IMR-90 (cell line): ENCODE results near the gene CBL. TPM values are rescaled to one million over a fixed set of nuclear protein-coding genes. Genes with fewer than 3 reads are reported as not detected.

Experiments
- ATAC-seq: fragments of 200-7000 bp; cut with Tn5 transposase; 2 replicates; pipeline ENCODE4 v1.9.1; 2020; ENCODE audit warnings: low read depth, mild to moderate bottlenecking, moderate library complexity
- BruUV-seq: library from RNA; stranded (reverse); fragments of 400-500 nt; replicated peaks from 2 replicates; lab custom pipeline; 2021; lab: Mats Ljungman, UMichigan
- CTCF ChIA-PET: fragments of 300-600 bp; formaldehyde crosslinking; extraction: SDS; loops from one replicate; lab custom pipeline; 2021; ENCODE audit warnings: antibody characterized with exemption; lab: Yijun Ruan, JAX
- POLR2A ChIA-PET: fragments of 300-600 bp; sonication (Branson Sonifier 250); formaldehyde crosslinking; loops from one replicate; lab custom pipeline; 2022; ENCODE audit warnings: antibody characterized with exemption; ENCODE audit not compliant: unreplicated experiment; lab: Charles Lee
- DNase-seq: peaks from one replicate; pipeline ENCODE4 v3.0.0; 2013
- H2AFZ ChIP-seq: replicated peaks from 2 replicates; pipeline ENCODE3; 2013; ENCODE audit warnings: low read length, mild to moderate bottlenecking; ENCODE audit not compliant: poor library complexity
- H2AK5ac ChIP-seq: 2 replicates; pipeline ENCODE4 v1.6.1; 2013; ENCODE audit warnings: low read depth, low read length, inconsistent platforms
- H2AK9ac ChIP-seq: replicated peaks from 2 replicates; pipeline ENCODE3; 2013; ENCODE audit warnings: mild to moderate bottlenecking, low read depth, low read length, moderate library complexity; ENCODE audit not compliant: poor library complexity
- H2BK120ac ChIP-seq: 2 replicates; pipeline ENCODE4 v1.6.1; 2013; ENCODE audit warnings: low read depth, low read length, inconsistent platforms
- H2BK15ac ChIP-seq: 3 replicates; pipeline ENCODE4 v1.6.1; 2013; ENCODE audit warnings: low read depth, low read length, inconsistent platforms
- H2BK20ac ChIP-seq: 2 replicates; pipeline ENCODE4 v1.6.1; 2013; ENCODE audit warnings: low read depth, mild to moderate bottlenecking, inconsistent platforms, low read length, moderate library complexity
- H2BK5ac ChIP-seq: 2 replicates; pipeline ENCODE4 v1.6.1; 2013; ENCODE audit warnings: mild to moderate bottlenecking, low read depth, low read length, inconsistent platforms; ENCODE audit not compliant: poor library complexity, severe bottlenecking
- H3K14ac ChIP-seq: replicated peaks from 2 replicates; pipeline ENCODE4 v1.6.1; 2013; ENCODE audit warnings: low read depth, low read length, inconsistent platforms
- H3K18ac ChIP-seq: 2 replicates; pipeline ENCODE4 v1.6.1; 2013; ENCODE audit warnings: low read depth, low read length, control low read depth
- H3K23ac ChIP-seq: 2 replicates; pipeline ENCODE4 v1.6.1; 2013; ENCODE audit warnings: low read depth, low read length, inconsistent platforms
- H3K27ac ChIP-seq: 2 replicates; pipeline ENCODE4 v1.5.1; 2013; ENCODE audit warnings: mild to moderate bottlenecking, control low read depth, low read length; ENCODE audit not compliant: insufficient read depth
- H3K27me3 ChIP-seq: 2 replicates; pipeline ENCODE4 v1.6.1; 2013; ENCODE audit warnings: low read length; ENCODE audit not compliant: control insufficient read depth, insufficient read depth
- H3K36me3 ChIP-seq: 2 replicates; pipeline ENCODE4 v1.6.1; 2013; ENCODE audit warnings: low read length, mixed read lengths; ENCODE audit not compliant: control insufficient read depth, insufficient read depth
- H3K4ac ChIP-seq: 2 replicates; pipeline ENCODE4 v1.6.1; 2013; ENCODE audit warnings: low read depth, low read length, inconsistent platforms
- H3K4me1 ChIP-seq: 2 replicates; pipeline ENCODE4 v1.6.1; 2013; ENCODE audit warnings: low read length, mixed read lengths; ENCODE audit not compliant: control insufficient read depth, insufficient read depth
- H3K4me2 ChIP-seq: 2 replicates; pipeline ENCODE4 v1.6.1; 2013; ENCODE audit warnings: low read depth, mild to moderate bottlenecking, control low read depth, low read length, moderate library complexity
- H3K4me3 ChIP-seq: 2 replicates; pipeline ENCODE4 v1.5.1; 2013; ENCODE audit warnings: low read depth, mild to moderate bottlenecking, control low read depth, low read length, moderate library complexity; ENCODE audit not compliant: insufficient read depth
- H3K56ac ChIP-seq: 2 replicates; pipeline ENCODE4 v1.6.1; 2013; ENCODE audit warnings: low read length, inconsistent platforms; ENCODE audit not compliant: insufficient read depth; ENCODE audit errors: extremely low read depth
- H3K79me1 ChIP-seq, 2 experiments: 2 replicates each; pipeline ENCODE4 v1.6.1; 2013; ENCODE audit warnings: low read length in 2 of 2, inconsistent platforms in 1 of 2, low read depth in 1 of 2
- H3K9ac ChIP-seq: 2 replicates; pipeline ENCODE4 v1.6.1; 2013; ENCODE audit warnings: low read depth, low read length, control low read depth
- H3K9me1 ChIP-seq: 2 replicates; pipeline ENCODE4 v1.6.1; 2013; ENCODE audit warnings: low read length, inconsistent platforms; ENCODE audit not compliant: insufficient read depth
- H3K9me3 ChIP-seq: 2 replicates; pipeline ENCODE4 v1.6.1; 2013; ENCODE audit warnings: low read length; ENCODE audit not compliant: control insufficient read depth, insufficient read depth
- H4K20me1 ChIP-seq: 2 replicates; pipeline ENCODE4 v1.6.1; 2013; ENCODE audit warnings: low read length, inconsistent platforms; ENCODE audit not compliant: insufficient read depth
- H4K5ac ChIP-seq: 2 replicates; pipeline ENCODE4 v1.6.1; 2013; ENCODE audit warnings: mild to moderate bottlenecking, low read depth, low read length, control low read depth
- H4K8ac ChIP-seq, 2 experiments: 2 replicates each; pipeline ENCODE4 v1.6.1; 2013; ENCODE audit warnings: low read depth in 2 of 2, low read length in 2 of 2, control low read depth in 1 of 2, inconsistent platforms in 1 of 2
- H4K91ac ChIP-seq: 2 replicates; pipeline ENCODE4 v1.6.1; 2013; ENCODE audit warnings: low read depth, low read length, inconsistent platforms; ENCODE audit not compliant: insufficient read depth
- BHLHE40 ChIP-seq: fragments of 150-350 bp; IDR thresholded peaks from 2 replicates; pipeline ENCODE4 v1.6.1; 2016; ENCODE audit warnings: mild to moderate bottlenecking, low read depth, low read length
- CEBPB ChIP-seq: IDR thresholded peaks from 2 replicates; pipeline ENCODE4 v1.6.1; 2012; ENCODE audit warnings: low read depth, low read length, improper control_type of control experiment
- CHD1 ChIP-seq: IDR thresholded peaks from 2 replicates; pipeline ENCODE4 v1.6.1; 2012; ENCODE audit warnings: low read depth, low read length, improper control_type of control experiment
- MAFK ChIP-seq: IDR thresholded peaks from 2 replicates; pipeline ENCODE4 v1.6.1; 2012; ENCODE audit warnings: low read depth, low read length, improper control_type of control experiment
- MXI1 ChIP-seq: IDR thresholded peaks from 2 replicates; pipeline ENCODE4 v1.6.1; 2012; ENCODE audit warnings: low read depth, mild to moderate bottlenecking, low read length, moderate library complexity, borderline replicate concordance
- RFX5 ChIP-seq: IDR thresholded peaks from 2 replicates; pipeline ENCODE4 v1.8.0; 2012; ENCODE audit warnings: low read depth, mild to moderate bottlenecking, low read length, moderate library complexity
- WGBS, 2 experiments: methylation state at CpG; one replicate each; pipeline versions ENCODE4 v1.1.5 to v1.1.7; 2013; ENCODE audit warnings: missing lambda C conversion rate in 2 of 2; ENCODE audit not compliant: insufficient read length in 1 of 2; ENCODE audit errors: extremely low coverage in 2 of 2; 5-methylcytosine and 5-hydroxymethylcytosine counted together
- dilution Hi-C: fragments of 300-500 bp; cut with HindIII; formaldehyde crosslinking; loops from one replicate; pipeline ENCODE4 v1.14.3; 2018; ENCODE audit warnings: low sequenced_read_pairs; ENCODE audit not compliant: unreplicated experiment
- in situ Hi-C: fragments of 300-500 bp; cut with MboI; formaldehyde crosslinking; loops from 3 replicates; pipeline ENCODE4 v1.14.3; 2019; ENCODE audit warnings: low sequenced_read_pairs, inconsistent platforms, mixed read lengths
- intact Hi-C: fragments of 100-400 bp; cut with micrococcal nuclease; formaldehyde crosslinking; loops from 2 replicates; pipeline ENCODE4 v1.10.0; 2022
- polyA plus RNA-seq, 3 experiments: library from polyadenylated mRNA; depleted of rRNA; stranded (reverse); fragments of >200 nt; gene quantifications; 2 replicates each; pipeline ENCODE4 v1.2.3, GENCODE V29; 2012; ENCODE audit warnings: low replicate concordance in 1 of 3
- total RNA-seq: library from RNA; depleted of rRNA; stranded (reverse); fragments of >200 nt; gene quantifications from 2 replicates; pipeline ENCODE4 v1.2.3, GENCODE V29; 2012
- TF ChIP-seq, protein P1 (sequence below): fragments of 150-350 bp; IDR thresholded peaks from 2 replicates; pipeline ENCODE4 v1.6.1; 2017; ENCODE audit warnings: mild to moderate bottlenecking, antibody characterized with exemption, low read length, low read depth
- TF ChIP-seq, protein P2 (sequence below): conservative IDR thresholded peaks from 2 replicates; pipeline ENCODE4 v1.5.1; 2012; ENCODE audit warnings: mild to moderate bottlenecking, low read depth, low read length, improper control_type of control experiment

Gene CBL
- total and polyA plus RNA-seq, 2 of the 4 experiments (the other 2 are of a cell fraction): 6.1 to 11.8 TPM

DNA sequence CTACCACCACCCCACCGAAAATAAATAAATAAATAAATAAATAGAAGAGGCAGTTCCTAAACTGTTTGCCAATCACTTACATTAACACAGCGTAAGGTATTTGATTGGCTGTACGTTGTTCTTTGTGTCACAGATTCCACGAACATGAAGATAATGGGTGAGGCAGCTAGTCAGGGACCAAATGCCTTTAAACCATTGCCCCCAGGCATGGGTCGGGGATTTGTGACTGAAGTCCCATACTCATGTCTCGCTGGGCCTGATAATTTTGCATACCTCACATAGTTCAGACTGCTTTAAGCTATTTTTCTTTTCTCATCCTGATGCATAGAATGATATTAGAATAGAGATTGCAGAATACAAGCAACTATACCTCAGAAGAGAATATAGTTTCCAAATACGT, 3.6 kb upstream of the CBL start:
- Histone ChIP-seq H3K9me3 (no peaks in the 10 kb centered on the region), H3K4me3 (no peak overlapping the region), H2AK5ac (no peak overlapping the region), H2AK9ac (no peak overlapping the region), H2BK120ac (no peak overlapping the region), H3K27ac (no peak overlapping the region), H3K79me1 (peaks cover 0 to 7% of the 10 kb centered on the region in 2 experiments; a peak in 2 of 4 replicates), H3K36me3 (no peaks in the 10 kb centered on the region), H4K5ac (no peak overlapping the region), H3K9ac (no peak overlapping the region), H3K4me2 (no peak overlapping the region), H4K8ac (no peak overlapping the region), H3K23ac (no peak overlapping the region), H2BK5ac (no peak overlapping the region), H3K14ac (no peak overlapping the region), H3K4me1 (no peaks in the 10 kb centered on the region), H2BK15ac (no peak overlapping the region), H3K9me1 (0 out of 2 replicates have a peak, but pooled peaks cover 5% of the 10 kb centered on the region), H2AFZ (no peak overlapping the region), H4K91ac (no peak overlapping the region), H2BK20ac (no peak overlapping the region), H3K4ac (no peak overlapping the region), H3K56ac (no peak overlapping the region), H4K20me1 (peaks cover 6% of the 10 kb centered on the region; the same call in 1 of the 2 replicates), H3K27me3 (no peaks in the 10 kb centered on the region), H3K18ac (no peak overlapping the region)
- dilution Hi-C loops (no loop called here), intact Hi-C loops (no loop called here), in situ Hi-C loops (no loop called here)
- DNase-seq: no peak
- POLR2A ChIA-PET: no interaction called here
- CTCF ChIA-PET: no interaction called here
- no peak for ATAC-seq
- no TSS peak for BruUV-seq
- no CpG with 5 or more reads among the region's 7 CpGs for WGBS, 2 experiments
- TF ChIP-seq, protein P1, sequence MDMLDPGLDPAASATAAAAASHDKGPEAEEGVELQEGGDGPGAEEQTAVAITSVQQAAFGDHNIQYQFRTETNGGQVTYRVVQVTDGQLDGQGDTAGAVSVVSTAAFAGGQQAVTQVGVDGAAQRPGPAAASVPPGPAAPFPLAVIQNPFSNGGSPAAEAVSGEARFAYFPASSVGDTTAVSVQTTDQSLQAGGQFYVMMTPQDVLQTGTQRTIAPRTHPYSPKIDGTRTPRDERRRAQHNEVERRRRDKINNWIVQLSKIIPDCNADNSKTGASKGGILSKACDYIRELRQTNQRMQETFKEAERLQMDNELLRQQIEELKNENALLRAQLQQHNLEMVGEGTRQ: no peak
- TF ChIP-seq CHD1 (no peak), BHLHE40 (no peak), MXI1 (no peak), MAFK (no peak), RFX5 (no peak), CEBPB (no peak)
- TF ChIP-seq, protein P2, sequence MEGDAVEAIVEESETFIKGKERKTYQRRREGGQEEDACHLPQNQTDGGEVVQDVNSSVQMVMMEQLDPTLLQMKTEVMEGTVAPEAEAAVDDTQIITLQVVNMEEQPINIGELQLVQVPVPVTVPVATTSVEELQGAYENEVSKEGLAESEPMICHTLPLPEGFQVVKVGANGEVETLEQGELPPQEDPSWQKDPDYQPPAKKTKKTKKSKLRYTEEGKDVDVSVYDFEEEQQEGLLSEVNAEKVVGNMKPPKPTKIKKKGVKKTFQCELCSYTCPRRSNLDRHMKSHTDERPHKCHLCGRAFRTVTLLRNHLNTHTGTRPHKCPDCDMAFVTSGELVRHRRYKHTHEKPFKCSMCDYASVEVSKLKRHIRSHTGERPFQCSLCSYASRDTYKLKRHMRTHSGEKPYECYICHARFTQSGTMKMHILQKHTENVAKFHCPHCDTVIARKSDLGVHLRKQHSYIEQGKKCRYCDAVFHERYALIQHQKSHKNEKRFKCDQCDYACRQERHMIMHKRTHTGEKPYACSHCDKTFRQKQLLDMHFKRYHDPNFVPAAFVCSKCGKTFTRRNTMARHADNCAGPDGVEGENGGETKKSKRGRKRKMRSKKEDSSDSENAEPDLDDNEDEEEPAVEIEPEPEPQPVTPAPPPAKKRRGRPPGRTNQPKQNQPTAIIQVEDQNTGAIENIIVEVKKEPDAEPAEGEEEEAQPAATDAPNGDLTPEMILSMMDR: no peak
